ENCODE measurements around the gene ITPR1.

DNA sequence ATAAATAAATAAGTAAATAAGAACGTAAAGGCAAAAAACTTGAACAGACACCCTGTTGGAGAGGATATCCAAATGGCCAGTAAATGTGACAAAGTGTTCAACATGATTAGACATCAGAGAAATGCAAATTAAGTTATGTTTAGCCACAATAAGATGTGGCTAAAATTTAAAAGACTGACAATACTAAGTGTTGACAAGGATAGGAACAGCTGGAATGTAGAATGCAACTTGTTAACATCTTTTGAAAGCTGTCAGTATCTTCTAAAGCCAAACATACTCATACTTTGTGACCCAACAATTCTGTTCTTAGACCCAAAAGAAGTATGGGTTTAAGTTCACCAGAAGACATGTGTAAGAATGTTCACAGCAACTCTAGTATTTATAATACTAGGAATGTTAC is 197.1 kb downstream of the ITPR1 start:
- no peak for TF ChIP-seq PAX5 (IDR thresholded peaks at IDR 0.05; ENCODE audit: borderline replicate concordance, low read depth, low read length)
- TF ChIP-seq, protein P1, sequence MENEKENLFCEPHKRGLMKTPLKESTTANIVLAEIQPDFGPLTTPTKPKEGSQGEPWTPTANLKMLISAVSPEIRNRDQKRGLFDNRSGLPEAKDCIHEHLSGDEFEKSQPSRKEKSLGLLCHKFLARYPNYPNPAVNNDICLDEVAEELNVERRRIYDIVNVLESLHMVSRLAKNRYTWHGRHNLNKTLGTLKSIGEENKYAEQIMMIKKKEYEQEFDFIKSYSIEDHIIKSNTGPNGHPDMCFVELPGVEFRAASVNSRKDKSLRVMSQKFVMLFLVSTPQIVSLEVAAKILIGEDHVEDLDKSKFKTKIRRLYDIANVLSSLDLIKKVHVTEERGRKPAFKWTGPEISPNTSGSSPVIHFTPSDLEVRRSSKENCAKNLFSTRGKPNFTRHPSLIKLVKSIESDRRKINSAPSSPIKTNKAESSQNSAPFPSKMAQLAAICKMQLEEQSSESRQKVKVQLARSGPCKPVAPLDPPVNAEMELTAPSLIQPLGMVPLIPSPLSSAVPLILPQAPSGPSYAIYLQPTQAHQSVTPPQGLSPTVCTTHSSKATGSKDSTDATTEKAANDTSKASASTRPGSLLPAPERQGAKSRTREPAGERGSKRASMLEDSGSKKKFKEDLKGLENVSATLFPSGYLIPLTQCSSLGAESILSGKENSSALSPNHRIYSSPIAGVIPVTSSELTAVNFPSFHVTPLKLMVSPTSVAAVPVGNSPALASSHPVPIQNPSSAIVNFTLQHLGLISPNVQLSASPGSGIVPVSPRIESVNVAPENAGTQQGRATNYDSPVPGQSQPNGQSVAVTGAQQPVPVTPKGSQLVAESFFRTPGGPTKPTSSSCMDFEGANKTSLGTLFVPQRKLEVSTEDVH (IDR thresholded peaks at IDR 0.05; ENCODE audit: low read depth, partially characterized antibody): no peak
- no peak for TF ChIP-seq CTCF (IDR thresholded peaks at IDR 0.05 in 2 of 3, conservative IDR thresholded peaks at IDR 0.05 in 1 of 3; ENCODE audit: control insufficient read depth in 2 of 3, extremely low read depth in 1 of 3, insufficient read depth in 1 of 3, low read depth in 3 of 3, low read length in 3 of 3)
- TF ChIP-seq ZNF24 (IDR thresholded peaks at IDR 0.05): no peak
- no peak for TF ChIP-seq NFYA (IDR thresholded peaks at IDR 0.05; ENCODE audit: borderline replicate concordance, low read depth, low read length)
- no peak for TF ChIP-seq SMC3 (IDR thresholded peaks at IDR 0.05; ENCODE audit: borderline replicate concordance, low read length)
- no peak for TF ChIP-seq ETV6 (conservative IDR thresholded peaks at IDR 0.05 in 1 of 2, IDR thresholded peaks at IDR 0.05 in 1 of 2; ENCODE audit: borderline replicate concordance in 1 of 2, low read depth in 1 of 2)
- no peak for TF ChIP-seq GABPA (IDR thresholded peaks at IDR 0.05; ENCODE audit: low read depth)

Measured in GM12878 (cell line).